NOMO-1 treated with DMSO at 0.1 percent for 48 hours (cell line): ENCODE measurements around the gene TMEM179.
"Not testable (repeated sequence)": the region's sequence is repeated elsewhere in the genome, so short reads cannot be mapped to it uniquely, and the experiment has no call there.

ENCODE experiments used
- DNase-seq: peaks from one replicate; lab custom pipeline; 2025; ENCODE audit not compliant: unreplicated experiment; lab: John Stamatoyannopoulos, UW

The TMEM179 gene

DNA sequence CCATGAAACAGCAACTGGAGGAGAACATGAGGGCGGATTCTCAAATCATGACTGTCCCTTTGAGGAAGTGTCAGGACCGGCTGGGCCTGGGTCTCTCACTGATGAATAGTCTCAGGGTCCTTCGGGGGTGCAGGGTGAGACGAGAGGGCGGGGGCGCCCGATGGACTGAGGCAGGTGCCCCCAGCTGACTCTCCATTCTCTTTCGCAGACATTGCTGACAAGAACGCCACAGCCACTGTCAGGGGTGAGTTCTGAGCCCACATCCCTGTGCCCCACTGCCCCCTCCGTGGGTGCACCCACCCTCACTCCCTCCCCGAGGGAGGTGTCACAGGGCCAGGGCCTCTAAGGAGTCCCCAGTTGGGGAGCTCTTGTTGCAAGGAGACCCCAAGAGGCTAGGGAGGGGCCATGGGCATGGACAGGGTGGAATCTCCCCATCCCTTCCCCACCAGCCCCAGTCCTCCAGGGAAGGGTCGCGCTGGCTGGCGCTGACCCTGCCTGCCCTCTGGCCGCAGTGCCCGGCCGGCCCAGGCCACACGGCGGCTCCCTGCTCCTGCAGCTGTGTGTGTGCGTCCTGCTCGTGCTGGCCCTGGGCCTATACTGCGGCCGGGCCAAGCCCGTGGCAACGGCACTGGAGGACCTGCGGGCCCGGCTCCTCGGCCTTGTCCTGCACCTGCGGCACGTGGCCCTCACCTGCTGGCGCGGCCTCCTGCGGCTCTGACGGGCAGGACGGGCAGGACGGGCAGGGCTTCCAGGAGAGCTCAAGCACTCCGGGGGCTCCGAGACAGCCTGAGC, 16.3 kb downstream of the TMEM179 start:
- DNase-seq, result no peak

- DNase-seq, result no peak
Observed at GRCh38 chr14:104587641-104588040, 16.9 kb downstream of the TMEM179 start.

- no peak for DNase-seq
Observed at GRCh38 chr14:104586832-104587620, 17.5 kb downstream of the TMEM179 start.

DNA sequence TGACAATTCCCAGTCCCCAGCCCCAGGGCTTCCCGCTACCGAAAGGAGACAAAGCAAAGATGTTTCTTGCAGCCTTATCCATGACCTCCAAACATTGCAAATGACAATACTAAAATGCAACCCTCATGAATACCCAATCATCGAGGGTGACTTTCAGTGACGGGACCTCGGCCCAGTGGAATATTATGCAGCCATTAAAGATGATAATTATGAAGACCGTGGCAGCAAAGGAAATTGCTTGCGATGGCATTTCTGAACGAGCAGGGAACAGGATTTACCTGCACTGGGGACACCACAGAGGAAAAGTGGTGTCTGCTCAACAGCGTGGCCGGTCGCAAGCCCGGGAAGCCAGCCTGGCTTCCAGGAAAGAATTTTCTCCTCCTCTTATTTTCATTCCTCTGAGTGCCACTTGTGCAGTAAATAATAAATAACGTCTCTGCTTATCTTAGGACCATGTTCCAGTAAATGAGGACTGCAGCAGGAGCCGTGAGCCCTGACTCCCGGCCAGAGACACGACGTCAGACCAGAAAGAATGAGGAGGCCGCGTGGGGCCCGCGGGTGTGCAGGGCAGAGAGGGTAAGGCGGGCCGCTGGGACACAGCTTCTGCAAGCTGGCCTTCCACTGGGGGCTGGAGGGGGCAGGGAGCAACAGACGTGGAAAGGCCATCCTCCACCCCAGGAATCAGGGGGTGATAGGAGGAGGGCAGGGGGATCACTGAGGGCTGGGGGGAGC, 18.4 kb downstream of the TMEM179 start:
- no peak for DNase-seq

DNA sequence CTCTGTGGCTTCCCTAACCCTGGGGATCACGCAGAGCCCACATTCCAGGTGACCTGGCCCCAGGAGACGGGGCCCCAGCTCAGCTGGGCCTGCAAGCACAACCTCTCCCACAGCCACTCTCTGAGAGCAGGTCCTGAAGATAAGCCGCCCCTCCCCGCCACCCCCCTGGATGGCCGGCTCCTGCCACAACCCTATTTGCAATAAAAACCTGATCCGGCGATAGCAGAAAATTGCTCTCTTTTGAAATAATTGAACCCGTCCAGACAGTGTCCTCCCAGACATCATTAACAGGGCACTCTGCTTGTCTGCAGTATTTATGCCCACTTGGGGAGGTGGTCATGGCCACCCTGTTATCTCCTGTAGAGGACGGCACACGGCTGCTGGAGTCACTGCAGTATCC, 20.0 kb downstream of the TMEM179 start:
- DNase-seq, result no peak

GRCh38 chr14:104583424-104584306, 20.9 kb downstream of the TMEM179 start:
- no peak for DNase-seq

DNA sequence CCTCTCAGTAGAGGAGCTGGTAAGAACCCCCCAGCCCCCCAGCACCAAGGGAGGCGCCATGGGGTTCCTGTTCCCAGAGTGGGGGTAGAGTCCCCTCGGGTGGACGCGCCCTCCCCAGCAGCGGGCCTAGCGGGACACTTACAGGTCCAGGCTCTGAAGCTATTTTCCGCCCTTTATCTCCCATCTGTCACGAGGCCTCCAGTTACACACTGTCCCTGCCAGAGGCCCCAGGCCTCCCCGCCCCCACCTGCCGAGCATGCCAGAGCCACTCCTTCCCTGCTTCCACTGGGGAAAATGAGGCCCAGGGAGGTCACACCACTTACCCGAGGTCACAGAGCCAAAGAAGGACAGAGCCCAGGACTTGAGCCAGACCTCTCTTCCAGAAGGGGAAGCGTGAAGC, 21.9 kb downstream of the TMEM179 start:
- no peak for DNase-seq

- no peak for DNase-seq
Observed at GRCh38 chr14:104582005-104582404, 22.6 kb downstream of the TMEM179 start.

- DNase-seq, result no peak
Observed at GRCh38 chr14:104581521-104581920, 23.1 kb downstream of the TMEM179 start.

GRCh38 chr14:104580961-104581360, 23.6 kb downstream of the TMEM179 start:
- no peak for DNase-seq

- DNase-seq, result not testable (repeated sequence)
Observed at GRCh38 chr14:104579939-104580338, 24.6 kb downstream of the TMEM179 start.

DNA sequence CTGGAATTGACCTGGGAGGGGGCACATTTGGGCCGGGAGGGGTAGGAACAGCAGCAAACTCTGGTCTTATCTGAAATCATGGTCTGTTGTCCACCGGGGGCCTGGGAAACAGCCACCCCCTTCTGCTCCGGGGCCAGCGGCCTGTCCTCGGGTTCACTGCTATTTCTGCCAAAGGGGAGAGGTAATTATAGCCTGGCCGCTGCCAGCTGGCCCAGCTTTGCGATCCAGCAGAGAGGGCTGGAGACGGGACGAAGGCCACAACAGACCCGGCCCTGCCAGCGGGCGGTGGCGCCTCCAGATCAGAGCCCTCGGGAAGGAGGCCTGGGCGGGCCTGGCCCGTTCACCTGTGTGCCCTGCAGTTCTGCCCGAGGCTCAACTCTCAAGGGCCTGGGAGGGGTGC, 25.1 kb downstream of the TMEM179 start, which contains the start of gene C14orf180:
Gene C14orf180, plus strand, starts transcription at position 258 of the 400 bp plus-strand sequence. CDS start 6,667 bp downstream, outside the sequence.
- no peak for DNase-seq

DNA sequence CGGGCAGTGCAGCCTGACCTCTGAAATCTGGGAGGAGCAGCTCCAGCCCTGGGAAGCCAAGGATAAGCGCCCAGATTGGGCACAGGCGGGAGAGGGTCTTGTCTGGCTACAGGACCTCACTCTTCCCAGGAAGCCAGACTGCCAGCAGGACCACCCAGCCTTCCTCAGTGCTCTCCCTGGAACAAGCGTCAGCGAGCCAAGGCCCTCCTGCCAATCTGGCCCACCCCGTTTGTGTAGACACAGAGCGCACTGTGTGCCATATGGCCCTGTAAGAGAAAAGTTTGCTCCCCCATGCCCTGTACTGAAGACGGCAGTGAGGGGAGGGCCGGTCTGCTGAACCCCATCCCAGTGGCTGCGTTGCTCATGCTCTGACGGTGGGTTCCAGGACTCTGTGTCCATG, 26.3 kb downstream of the TMEM179 start:
- no peak for DNase-seq

DNA sequence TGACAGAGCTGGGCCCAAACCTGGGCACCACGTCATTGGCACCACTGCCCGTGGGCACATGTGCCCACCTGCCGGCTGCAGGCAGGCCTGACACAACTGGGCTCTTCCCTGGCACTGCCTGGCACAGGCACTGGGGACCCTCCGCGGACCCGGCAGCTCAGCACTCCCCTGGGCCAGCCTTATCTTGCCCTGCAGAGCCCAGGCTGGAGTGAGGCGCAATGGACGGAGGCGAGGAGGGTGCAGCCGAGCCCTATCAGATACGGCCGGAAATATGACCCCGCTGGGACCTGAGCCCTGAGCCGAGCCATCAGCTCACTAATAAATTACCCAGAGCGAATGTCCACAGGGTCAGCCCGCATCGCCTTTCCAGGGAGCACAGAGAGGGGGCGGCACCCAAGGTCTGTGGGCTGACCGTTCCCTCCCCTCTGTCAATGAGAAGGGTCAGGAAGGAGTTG, 26.7 kb downstream of the TMEM179 start:
- no peak for DNase-seq

GRCh38 chr14:104577426-104577825, 27.1 kb downstream of the TMEM179 start:
- DNase-seq, result no peak

DNA sequence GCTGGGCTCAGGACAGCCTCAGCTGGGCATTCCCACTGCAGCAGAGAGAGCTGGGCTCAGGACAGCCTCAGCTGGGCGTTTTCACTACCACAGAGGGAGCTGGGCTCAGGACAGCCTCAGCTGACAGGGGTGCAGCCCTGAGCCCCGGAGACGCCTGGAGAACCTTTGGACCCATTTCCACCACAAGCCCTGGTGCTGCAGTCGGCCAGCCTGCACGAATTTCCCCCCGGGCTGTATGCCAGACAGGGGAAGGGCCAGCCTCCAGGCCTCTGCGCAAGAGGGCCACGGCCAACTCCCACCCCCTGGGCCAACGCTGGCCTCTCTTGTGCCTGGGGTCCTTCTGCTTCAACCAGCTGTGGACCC, 27.6 kb downstream of the TMEM179 start:
- DNase-seq, result no peak

DNA sequence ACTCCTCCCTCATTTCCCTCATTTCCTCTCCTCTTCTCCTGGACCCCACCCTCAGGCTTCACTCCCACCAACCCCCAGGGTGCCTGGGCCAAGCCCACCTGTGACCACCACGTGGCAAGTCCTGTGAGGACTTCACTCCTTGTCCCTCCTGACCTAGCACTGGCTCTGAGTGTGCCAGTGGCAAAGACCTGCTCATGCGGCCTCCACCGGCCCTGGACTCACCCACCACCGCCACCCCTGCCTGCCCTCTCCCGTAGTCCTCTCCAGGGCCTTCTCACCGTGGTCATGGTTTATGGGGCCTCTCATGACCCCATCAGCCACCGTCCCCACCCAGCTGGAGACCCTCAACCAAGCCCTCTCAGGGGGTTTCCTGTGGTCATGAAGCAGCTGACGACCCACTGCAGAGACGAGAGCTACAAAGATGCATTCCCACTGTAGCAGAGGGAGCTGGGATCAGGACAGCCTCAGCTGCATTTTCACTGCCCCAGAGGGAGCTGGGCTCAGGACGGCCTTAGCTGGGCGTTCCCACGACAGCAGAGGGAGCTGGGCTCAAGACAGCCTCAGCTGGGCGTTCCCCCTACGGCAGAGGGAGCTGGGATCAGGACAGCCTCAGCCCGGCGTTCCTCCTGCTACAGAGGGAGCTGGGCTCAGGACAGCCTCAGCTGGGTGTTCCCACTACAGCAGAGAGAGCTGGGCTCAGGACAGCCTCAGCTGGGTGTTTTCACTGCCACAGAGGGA, 28.2 kb downstream of the TMEM179 start:
- no peak for DNase-seq

DNA sequence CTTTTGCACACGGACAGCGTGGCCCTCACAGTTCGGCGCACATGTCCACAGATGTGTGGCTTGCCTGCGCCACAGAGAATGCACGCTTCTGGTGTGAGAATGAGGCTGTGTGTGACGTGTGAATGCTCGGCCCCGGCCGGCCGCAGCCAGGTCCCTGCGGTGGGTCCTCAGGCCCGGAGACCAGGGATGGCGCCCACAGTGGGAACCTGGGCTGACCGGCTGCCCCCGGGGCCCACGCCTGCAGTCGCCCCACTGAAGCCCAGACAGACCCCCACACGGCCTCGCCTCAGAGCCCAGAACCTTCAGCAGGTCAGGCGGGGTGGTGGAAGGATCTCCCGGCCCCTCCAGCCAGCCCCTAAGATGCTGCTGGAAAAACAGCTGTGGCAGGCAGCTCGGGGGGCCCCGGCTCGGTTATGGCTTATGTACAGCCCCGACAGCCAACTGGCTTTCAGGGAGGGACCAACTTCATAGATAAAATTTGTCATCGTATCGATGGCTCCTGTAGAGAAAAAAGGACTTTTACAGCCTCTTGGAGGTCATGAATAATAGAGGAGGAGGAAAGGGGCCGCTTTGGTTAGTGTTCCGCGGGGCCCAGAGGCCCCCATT, 29.5 kb downstream of the TMEM179 start:
- DNase-seq, result no peak

DNA sequence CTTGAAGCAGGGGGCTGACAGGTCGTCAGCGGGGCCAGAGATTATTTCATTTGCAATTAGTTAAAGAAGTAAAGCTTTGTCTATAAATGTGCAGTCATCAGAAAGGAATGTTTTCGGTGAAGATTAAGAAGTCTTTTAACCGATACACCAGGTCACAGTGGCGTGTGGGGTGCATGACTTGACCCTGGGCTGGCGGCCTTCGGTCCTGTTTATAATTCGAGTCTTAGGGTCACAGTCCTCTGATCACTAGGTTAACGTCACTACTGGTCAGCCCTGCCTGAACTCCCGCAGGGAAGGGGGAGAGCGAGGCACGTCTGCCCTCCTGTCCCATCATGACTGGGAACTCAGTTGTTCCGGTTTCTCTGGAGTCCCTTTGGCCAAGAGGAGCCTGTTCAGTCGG, 30.0 kb downstream of the TMEM179 start:
- DNase-seq, result no peak
